Measurements from ENCODE around the gene ASCL5.
A peak's percentile ranks its signal among the peaks of the same experiment; 100 is the strongest.

Gene ASCL5

DNA sequence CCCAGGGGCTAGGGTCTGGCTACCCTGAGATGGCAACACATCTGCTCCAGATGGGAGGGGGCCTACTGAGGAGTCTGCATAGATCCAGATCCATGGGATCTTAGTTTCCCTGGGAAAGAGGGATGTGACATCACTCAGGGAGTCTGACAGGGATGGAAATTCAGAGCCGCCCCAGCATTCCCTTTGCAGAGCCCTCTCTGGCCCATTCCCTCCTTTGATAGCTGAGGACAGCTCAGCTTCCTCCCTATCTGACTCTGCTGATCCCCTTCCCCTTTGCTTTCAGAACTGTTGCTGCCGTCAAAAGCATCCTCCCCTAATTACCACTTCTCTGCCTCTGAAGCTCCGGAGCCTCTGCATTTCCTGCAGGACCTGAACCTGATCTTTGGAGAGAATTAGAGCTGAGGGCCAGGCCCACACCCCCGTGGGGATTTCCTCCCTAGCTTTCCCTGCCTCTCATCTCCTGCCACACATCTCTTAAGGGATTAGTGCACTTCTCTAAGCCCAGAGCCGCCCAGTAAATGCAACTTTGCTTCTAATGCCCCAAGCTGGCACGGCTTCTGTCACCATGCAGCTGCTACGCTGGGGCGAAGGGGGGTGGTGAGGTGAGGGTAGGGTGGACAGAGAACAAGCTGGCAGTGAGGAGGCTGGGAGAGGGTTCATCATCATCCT lies 9.5 kb upstream of the ASCL5 start:
- DNase-seq (no peak), ATAC-seq (no peak)

- no peak for ATAC-seq
- no peak for DNase-seq
Observed at GRCh38 chr1:201134405-201134804, 7.4 kb upstream of the ASCL5 start.

- DNase-seq (no peak), ATAC-seq (no peak)
Observed at GRCh38 chr1:201131398-201131797, 4.4 kb upstream of the ASCL5 start.

DNA sequence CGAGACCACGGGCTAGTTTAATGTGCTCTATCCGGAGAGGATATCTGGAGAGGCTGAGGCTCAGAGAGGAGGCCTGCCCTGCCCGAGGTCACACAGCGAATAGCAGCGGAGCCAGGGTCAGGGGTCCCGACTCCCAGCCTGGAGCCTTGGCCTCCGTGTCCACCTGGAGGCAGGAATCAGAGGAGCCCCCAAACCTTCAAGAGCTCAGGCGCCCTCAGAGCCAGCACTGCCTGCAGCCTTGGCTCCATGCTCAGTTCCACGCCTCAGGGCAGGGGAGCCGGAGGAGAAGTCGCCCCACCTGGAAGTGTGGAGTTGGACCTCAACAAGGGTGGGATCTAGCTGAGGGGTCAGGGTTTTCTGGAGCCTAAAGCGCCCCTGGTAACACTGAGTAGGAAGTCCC lies 2.0 kb upstream of the ASCL5 start:
- ATAC-seq: no peak

GRCh38 chr1:201128476-201128875 lies 1.5 kb upstream of the ASCL5 start:
- ATAC-seq (no peak), DNase-seq (no peak)

More for the DNA sequence above, 2.0 kb upstream of the ASCL5 start:
- no peak for DNase-seq

GRCh38 chr1:201127755-201128455 lies 921 bp upstream of the ASCL5 start:
- DNase-seq (no peak), ATAC-seq (no peak)

DNA sequence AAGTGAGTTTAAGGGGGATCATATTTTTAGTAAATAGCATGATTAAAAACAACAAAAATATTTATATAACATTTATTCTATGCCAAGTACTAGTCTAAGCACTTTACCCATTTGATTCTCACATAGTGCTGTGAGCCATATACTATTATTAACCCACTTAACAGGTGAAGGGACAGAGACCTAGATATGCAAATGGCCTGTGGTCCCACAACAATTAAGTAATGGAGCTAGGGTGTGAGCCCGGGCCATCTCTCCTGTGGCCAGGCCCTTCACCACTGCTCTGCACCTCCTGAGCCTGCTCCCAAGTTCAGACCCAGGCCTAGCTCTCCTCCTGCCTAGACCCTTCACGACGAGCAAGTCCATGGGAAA lies 537 bp downstream of the ASCL5 start:
- no peak for ATAC-seq
- DNase-seq: no peak

GRCh38 chr1:201125800-201126199 lies 1.2 kb downstream of the ASCL5 start:
- ATAC-seq (no peak), DNase-seq (no peak)

DNA sequence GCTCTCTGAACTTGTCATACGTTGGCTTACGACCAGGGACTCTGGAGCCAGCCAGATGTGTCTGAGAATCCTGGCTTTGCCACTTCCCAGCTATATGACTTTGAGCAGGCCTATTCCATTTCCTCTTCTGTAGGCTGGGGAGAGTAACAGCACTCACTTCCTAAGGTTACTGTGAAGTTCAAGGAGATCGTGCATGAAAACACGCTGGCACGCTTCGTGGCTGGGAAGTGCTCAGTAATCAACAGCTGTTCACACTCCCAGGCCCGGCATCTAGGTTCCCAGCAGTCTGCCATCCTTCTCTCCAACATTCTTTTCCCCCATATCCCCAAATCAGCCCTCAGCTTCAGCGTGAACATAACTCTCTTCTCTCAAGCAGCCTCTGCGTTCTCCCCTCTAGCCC lies 2.0 kb downstream of the ASCL5 start:
- DNase-seq: no peak
- no peak for ATAC-seq

- DNase-seq (no peak), ATAC-seq (no peak)
Observed at GRCh38 chr1:201123866-201124265, 3.1 kb downstream of the ASCL5 start.

GRCh38 chr1:201122321-201122957 lies 4.5 kb downstream of the ASCL5 start:
- ATAC-seq: no peak

DNA sequence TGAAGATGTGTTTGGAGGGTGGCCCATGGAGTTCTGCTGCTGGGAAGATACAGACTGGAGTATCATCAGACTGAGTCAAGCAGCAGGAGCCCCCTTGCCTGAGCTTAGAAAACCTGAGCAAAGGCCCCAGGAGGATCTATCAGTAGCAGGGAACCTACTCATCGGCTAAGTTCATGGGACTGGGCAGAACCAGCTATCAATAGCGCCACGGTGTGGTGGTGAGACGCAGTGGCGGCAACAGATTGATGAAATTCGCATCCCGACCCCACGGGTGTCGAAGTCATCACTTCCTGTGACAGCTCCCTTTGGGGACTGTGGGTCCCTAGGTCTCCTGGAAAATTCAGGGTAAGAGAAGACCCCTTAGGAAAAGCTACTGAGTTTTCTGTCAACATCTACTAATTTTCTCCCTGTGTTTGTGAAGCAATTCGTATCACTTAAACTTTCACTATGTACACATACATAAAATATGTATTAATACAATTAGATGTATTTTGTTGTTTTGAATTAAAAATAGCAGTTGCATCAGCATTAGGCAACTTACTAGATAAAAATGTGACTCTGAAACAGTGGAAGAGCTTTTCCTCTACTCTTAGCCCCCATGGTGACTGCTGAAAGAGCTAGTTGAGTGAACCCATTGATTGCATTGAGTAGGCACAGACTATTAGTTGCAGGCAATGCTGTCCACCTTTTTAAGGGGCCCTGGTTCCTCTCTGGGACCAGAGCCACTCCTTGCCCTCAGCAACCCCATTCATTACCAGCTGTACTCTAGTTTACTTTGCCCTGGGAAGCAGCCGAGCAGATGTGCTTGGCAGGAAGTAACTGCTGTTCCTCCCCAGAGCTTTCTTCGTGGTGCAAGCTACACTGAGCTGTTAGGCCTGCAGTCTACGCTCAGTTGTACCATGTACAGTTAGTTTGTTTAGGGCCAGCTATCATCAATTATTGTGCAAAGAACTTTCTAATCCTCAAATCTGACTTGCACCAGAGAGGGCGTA lies 7.5 kb downstream of the ASCL5 start:
- ATAC-seq: peak; percentile 47
- DNase-seq: peak; percentile 68

More at GRCh38 chr1:201122321-201122957, 4.5 kb downstream of the ASCL5 start:
- no peak for DNase-seq

DNA sequence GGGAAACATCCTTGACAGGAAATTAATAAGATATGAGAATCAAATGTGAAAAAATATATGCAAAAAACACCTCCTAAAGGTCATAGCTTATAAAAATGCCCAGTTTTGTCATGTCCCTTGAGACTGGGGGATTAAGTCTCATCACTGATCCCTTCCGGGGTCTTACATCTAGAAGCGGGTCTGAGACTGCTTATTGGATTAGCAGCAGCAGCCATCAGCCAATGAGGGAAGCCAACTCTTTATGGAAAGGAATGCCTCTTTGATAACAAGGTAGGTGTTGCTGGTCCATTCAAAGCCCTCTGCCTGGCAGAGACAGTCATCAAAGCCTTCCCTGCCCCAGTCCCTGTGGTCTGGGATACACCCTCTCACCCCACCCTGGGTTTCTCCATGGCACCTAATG lies 10.9 kb downstream of the ASCL5 start:
- ATAC-seq: no peak
- no peak for DNase-seq

DNA sequence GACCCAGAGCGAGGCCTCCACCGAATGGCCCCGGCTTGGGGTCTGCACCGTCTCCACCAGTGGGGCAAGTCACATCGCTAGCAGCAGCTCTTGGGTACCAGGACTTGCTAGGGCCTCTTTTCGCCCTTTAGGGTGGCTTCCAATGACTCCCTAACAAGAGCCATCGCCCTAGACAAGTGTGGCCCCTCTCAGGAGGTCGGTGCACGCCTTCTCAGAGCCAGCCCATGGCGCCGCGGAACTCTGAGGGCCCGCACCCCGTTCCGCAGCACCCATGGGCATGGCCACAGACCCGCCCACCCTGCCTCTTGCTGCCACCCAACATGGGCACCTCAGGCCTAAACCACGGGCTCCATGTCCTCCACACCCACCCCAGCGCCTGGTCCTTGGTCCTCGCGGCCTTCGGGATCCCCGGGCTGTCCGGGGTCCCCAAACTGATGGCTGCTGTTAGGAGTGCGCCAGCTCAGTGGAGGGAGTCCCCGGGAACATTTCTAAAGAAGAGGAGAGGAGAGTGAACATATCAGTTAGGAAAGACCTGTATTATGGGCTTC lies 11.5 kb downstream of the ASCL5 start:
- ATAC-seq: no peak
- DNase-seq: no peak

GRCh38 chr1:201114245-201115131 lies 12.5 kb downstream of the ASCL5 start:
- DNase-seq (peak; percentile 78), ATAC-seq (peak; percentile 92)

GRCh38 chr1:201113451-201114244 lies 13.3 kb downstream of the ASCL5 start:
- DNase-seq (no peak), ATAC-seq (no peak)

DNA sequence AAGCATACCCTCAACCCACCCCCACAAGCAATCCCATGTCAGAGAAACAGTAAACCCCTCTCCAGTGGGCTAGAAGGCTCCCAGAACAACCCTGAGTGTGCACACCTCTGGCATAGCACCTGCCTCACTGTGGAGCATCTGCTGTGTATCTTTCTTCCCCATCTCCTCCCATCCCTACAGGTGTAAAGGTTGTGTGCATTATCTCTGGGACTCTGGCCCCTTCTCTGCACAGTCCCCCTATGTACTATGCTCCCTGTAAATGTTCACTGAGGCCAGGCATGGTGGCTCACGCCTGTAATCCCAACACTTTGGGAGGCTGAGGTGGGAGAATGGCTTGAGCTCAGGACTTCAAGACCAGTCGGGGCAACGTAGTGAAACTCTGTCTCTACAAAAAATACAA lies 14.1 kb downstream of the ASCL5 start:
- ATAC-seq: no peak

GRCh38 chr1:201112173-201112731 lies 14.7 kb downstream of the ASCL5 start, which contains the start of gene CACNA1S:
CACNA1S (minus strand) TSS chr1:201112426; CDS start chr1:201112339, 87 bp downstream.
- DNase-seq: no peak
- ATAC-seq: no peak

More for the DNA sequence above, 14.1 kb downstream of the ASCL5 start:
- no peak for DNase-seq

GRCh38 chr1:201111672-201112071 lies 15.3 kb downstream of the ASCL5 start:
- no peak for DNase-seq
- ATAC-seq: no peak

- no peak for DNase-seq
- ATAC-seq: no peak
Observed at GRCh38 chr1:201111156-201111555, 15.8 kb downstream of the ASCL5 start.
